Measurements from ENCODE around the gene KANK2. TPM values are rescaled to one million over a fixed set of nuclear protein-coding genes. Genes with fewer than 3 reads are reported as not detected.

The KANK2 gene
- total and polyA plus RNA-seq, 2 of the 13 experiments (the other 11 are each of a cell fraction or from before 2014, with no cell fraction given): 5.7 to 12.9 TPM

- TF ChIP-seq, protein P1, sequence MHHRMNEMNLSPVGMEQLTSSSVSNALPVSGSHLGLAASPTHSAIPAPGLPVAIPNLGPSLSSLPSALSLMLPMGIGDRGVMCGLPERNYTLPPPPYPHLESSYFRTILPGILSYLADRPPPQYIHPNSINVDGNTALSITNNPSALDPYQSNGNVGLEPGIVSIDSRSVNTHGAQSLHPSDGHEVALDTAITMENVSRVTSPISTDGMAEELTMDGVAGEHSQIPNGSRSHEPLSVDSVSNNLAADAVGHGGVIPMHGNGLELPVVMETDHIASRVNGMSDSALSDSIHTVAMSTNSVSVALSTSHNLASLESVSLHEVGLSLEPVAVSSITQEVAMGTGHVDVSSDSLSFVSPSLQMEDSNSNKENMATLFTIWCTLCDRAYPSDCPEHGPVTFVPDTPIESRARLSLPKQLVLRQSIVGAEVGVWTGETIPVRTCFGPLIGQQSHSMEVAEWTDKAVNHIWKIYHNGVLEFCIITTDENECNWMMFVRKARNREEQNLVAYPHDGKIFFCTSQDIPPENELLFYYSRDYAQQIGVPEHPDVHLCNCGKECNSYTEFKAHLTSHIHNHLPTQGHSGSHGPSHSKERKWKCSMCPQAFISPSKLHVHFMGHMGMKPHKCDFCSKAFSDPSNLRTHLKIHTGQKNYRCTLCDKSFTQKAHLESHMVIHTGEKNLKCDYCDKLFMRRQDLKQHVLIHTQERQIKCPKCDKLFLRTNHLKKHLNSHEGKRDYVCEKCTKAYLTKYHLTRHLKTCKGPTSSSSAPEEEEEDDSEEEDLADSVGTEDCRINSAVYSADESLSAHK (CRISPR knock-in tag; IDR thresholded peaks at IDR 0.05; ENCODE audit: borderline replicate concordance): no peak
- TF ChIP-seq ZNF329 (CRISPR knock-in tag; IDR thresholded peaks at IDR 0.05; ENCODE audit: low read depth): no peak
- no peak for TF ChIP-seq SMARCE1 (IDR thresholded peaks at IDR 0.05; ENCODE audit: borderline replicate concordance)
- no peak for TF ChIP-seq CBX2 (IDR thresholded peaks at IDR 0.05; ENCODE audit: low read depth, low read length)
- no peak for TF ChIP-seq CBX2 (CRISPR knock-in tag; IDR thresholded peaks at IDR 0.05; ENCODE audit: low read depth)
- no peak for TF ChIP-seq ZNF780A (CRISPR knock-in tag; IDR thresholded peaks at IDR 0.05)
- no peak for TF ChIP-seq SOX6 (IDR thresholded peaks at IDR 0.05)
- TF ChIP-seq SOX6 (CRISPR knock-in tag; IDR thresholded peaks at IDR 0.05): no peak; the same call in none of the 2 replicates
- TF ChIP-seq, protein P2, sequence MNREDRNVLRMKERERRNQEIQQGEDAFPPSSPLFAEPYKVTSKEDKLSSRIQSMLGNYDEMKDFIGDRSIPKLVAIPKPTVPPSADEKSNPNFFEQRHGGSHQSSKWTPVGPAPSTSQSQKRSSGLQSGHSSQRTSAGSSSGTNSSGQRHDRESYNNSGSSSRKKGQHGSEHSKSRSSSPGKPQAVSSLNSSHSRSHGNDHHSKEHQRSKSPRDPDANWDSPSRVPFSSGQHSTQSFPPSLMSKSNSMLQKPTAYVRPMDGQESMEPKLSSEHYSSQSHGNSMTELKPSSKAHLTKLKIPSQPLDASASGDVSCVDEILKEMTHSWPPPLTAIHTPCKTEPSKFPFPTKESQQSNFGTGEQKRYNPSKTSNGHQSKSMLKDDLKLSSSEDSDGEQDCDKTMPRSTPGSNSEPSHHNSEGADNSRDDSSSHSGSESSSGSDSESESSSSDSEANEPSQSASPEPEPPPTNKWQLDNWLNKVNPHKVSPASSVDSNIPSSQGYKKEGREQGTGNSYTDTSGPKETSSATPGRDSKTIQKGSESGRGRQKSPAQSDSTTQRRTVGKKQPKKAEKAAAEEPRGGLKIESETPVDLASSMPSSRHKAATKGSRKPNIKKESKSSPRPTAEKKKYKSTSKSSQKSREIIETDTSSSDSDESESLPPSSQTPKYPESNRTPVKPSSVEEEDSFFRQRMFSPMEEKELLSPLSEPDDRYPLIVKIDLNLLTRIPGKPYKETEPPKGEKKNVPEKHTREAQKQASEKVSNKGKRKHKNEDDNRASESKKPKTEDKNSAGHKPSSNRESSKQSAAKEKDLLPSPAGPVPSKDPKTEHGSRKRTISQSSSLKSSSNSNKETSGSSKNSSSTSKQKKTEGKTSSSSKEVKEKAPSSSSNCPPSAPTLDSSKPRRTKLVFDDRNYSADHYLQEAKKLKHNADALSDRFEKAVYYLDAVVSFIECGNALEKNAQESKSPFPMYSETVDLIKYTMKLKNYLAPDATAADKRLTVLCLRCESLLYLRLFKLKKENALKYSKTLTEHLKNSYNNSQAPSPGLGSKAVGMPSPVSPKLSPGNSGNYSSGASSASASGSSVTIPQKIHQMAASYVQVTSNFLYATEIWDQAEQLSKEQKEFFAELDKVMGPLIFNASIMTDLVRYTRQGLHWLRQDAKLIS (CRISPR knock-in tag; IDR thresholded peaks at IDR 0.05): no peak
- no peak for TF ChIP-seq NCOR1 (IDR thresholded peaks at IDR 0.05; ENCODE audit: borderline replicate concordance, low read length)
- no peak for TF ChIP-seq MATR3 (CRISPR knock-in tag; IDR thresholded peaks at IDR 0.05)
- no peak for TF ChIP-seq PITX1 (CRISPR knock-in tag; IDR thresholded peaks at IDR 0.05)
- TF ChIP-seq MAF1 (CRISPR knock-in tag; IDR thresholded peaks at IDR 0.05; ENCODE audit: borderline replicate concordance): no peak
- TF ChIP-seq, protein P3, sequence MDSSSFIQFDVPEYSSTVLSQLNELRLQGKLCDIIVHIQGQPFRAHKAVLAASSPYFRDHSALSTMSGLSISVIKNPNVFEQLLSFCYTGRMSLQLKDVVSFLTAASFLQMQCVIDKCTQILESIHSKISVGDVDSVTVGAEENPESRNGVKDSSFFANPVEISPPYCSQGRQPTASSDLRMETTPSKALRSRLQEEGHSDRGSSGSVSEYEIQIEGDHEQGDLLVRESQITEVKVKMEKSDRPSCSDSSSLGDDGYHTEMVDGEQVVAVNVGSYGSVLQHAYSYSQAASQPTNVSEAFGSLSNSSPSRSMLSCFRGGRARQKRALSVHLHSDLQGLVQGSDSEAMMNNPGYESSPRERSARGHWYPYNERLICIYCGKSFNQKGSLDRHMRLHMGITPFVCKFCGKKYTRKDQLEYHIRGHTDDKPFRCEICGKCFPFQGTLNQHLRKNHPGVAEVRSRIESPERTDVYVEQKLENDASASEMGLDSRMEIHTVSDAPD (CRISPR knock-in tag; IDR thresholded peaks at IDR 0.05): no peak
- TF ChIP-seq ZNF180 (CRISPR knock-in tag; IDR thresholded peaks at IDR 0.05; ENCODE audit: borderline replicate concordance, low read depth): no peak
- no peak for TF ChIP-seq ZNF354B (CRISPR knock-in tag; IDR thresholded peaks at IDR 0.05)
- 0 out of 2 replicates have a peak, but pooled peaks have one; percentile 59 for TF ChIP-seq ZNF280D (CRISPR knock-in tag; IDR thresholded peaks at IDR 0.05)
Observed at GRCh38 chr19:11155373-11156120, 41.8 kb downstream of the KANK2 start, which contains the start of gene SPC24 (continued).

Data from HepG2 (cell line).